ENCODE results near the gene DOCK2. TPM values are rescaled to one million over a fixed set of nuclear protein-coding genes. Genes with fewer than 3 reads are reported as not detected.

Gene DOCK2
- total RNA-seq, 1 experiment from 2014 or later, result 1.4 TPM

DNA sequence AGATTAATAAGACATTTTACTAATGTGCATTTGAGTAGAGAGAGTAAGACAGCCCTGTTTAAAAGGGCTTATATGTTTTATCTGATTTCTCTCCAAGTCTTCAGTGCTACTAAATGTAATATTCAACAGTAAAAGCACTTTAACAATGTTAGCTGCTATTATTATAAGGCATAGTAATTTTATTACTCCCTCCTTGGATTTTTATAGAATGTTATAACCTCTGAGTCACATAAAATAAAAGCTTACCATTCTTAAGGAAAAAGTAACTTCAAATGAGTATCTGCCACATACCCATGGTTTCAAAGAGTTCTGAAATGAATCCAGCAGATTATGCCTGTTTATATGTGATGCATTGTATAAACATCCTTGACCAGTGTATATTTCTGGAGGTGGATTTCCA is 34.5 kb upstream of the DOCK2 start:
- peak; percentile 44; the same call in 1 of the 2 replicates for ATAC-seq
- in situ Hi-C loops (cut with HindIII; ENCODE audit: low pct_unique_long_range_greater_than_20kb, low sequenced_read_pairs), result no loop called here
- peak overlapping the region; percentile 41; the same call in 1 of the 2 replicates for H3K27ac ChIP-seq (ENCODE audit: low read length)

DNA sequence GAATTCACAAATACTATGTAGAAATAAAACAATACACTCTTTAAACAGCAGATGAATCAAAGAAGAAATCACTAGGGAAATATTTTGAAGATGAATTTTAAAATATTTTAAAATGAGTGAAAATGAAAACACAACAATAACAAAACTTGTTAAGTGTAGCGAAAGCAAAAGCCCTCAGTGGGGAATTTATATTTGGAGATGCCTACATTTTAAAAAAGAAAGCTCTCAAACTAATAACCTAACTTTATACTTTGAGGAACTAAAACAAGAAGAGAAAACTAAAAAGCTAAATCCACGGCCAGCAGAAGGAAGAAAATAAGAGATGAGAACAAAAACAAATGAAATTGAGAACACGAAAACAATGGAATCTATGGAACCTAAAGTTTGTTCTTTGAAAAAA is 30.8 kb upstream of the DOCK2 start:
- peaks cover 17% of the 10 kb centered on the region for H3K36me3 ChIP-seq (ENCODE audit: control insufficient read depth, insufficient read depth, low read length)
- H3K27me3 ChIP-seq (ENCODE audit: control insufficient read depth, insufficient read depth, low read length), result no peaks in the 10 kb centered on the region
- H3K9me3 ChIP-seq (ENCODE audit: control insufficient read depth, insufficient read depth, low read depth, low read length), result peaks cover 5% of the 10 kb centered on the region; the same call in 1 of the 2 replicates
- no peak for DNase-seq (ENCODE audit: low read depth, low spot score)
- BruUV-seq (replicated peaks), result no TSS peak
- no peak for ATAC-seq
- intact Hi-C loops (cut with micrococcal nuclease; ENCODE audit: unreplicated experiment), result no loop called here
- CTCF ChIA-PET, result no interaction called here
- H3K4me3 ChIP-seq (ENCODE audit: low read depth in 2 of 2, low read length in 2 of 2), result no peak overlapping the region
- in situ Hi-C loops (cut with HindIII; ENCODE audit: low pct_unique_long_range_greater_than_20kb, low sequenced_read_pairs), result no loop called here
- H3K4me1 ChIP-seq (ENCODE audit: control insufficient read depth, insufficient read depth, low read length), result peaks cover 5% of the 10 kb centered on the region; the same call in 1 of the 2 replicates
- TF ChIP-seq TCF7L2 (IDR thresholded peaks at IDR 0.05; ENCODE audit: low read depth, low read length) (no peak), SIN3A (IDR thresholded peaks at IDR 0.05; ENCODE audit: borderline replicate concordance, insufficient read depth, low read depth, low read length) (no peak), POLR2AphosphoS5 (IDR thresholded peaks at IDR 0.05; ENCODE audit: low read depth, low read length) (no peak)
- TF ChIP-seq, protein P1, sequence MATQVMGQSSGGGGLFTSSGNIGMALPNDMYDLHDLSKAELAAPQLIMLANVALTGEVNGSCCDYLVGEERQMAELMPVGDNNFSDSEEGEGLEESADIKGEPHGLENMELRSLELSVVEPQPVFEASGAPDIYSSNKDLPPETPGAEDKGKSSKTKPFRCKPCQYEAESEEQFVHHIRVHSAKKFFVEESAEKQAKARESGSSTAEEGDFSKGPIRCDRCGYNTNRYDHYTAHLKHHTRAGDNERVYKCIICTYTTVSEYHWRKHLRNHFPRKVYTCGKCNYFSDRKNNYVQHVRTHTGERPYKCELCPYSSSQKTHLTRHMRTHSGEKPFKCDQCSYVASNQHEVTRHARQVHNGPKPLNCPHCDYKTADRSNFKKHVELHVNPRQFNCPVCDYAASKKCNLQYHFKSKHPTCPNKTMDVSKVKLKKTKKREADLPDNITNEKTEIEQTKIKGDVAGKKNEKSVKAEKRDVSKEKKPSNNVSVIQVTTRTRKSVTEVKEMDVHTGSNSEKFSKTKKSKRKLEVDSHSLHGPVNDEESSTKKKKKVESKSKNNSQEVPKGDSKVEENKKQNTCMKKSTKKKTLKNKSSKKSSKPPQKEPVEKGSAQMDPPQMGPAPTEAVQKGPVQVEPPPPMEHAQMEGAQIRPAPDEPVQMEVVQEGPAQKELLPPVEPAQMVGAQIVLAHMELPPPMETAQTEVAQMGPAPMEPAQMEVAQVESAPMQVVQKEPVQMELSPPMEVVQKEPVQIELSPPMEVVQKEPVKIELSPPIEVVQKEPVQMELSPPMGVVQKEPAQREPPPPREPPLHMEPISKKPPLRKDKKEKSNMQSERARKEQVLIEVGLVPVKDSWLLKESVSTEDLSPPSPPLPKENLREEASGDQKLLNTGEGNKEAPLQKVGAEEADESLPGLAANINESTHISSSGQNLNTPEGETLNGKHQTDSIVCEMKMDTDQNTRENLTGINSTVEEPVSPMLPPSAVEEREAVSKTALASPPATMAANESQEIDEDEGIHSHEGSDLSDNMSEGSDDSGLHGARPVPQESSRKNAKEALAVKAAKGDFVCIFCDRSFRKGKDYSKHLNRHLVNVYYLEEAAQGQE (IDR thresholded peaks at IDR 0.05; ENCODE audit: insufficient read depth in 1 of 2, low read depth in 2 of 2, low read length in 1 of 2), result no peak
- TF ChIP-seq, protein P2, sequence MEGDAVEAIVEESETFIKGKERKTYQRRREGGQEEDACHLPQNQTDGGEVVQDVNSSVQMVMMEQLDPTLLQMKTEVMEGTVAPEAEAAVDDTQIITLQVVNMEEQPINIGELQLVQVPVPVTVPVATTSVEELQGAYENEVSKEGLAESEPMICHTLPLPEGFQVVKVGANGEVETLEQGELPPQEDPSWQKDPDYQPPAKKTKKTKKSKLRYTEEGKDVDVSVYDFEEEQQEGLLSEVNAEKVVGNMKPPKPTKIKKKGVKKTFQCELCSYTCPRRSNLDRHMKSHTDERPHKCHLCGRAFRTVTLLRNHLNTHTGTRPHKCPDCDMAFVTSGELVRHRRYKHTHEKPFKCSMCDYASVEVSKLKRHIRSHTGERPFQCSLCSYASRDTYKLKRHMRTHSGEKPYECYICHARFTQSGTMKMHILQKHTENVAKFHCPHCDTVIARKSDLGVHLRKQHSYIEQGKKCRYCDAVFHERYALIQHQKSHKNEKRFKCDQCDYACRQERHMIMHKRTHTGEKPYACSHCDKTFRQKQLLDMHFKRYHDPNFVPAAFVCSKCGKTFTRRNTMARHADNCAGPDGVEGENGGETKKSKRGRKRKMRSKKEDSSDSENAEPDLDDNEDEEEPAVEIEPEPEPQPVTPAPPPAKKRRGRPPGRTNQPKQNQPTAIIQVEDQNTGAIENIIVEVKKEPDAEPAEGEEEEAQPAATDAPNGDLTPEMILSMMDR (IDR thresholded peaks at IDR 0.05), result no peak
- POLR2A ChIA-PET, result no interaction called here
- H3K27ac ChIP-seq (ENCODE audit: low read length), result no peak overlapping the region; the same call in 1 of the 2 replicates

More for the DNA sequence above, 34.5 kb upstream of the DOCK2 start:
- Histone ChIP-seq H3K27me3 (ENCODE audit: control insufficient read depth, insufficient read depth, low read length) (no peaks in the 10 kb centered on the region), H3K36me3 (ENCODE audit: control insufficient read depth, insufficient read depth, low read length) (peaks cover 45% of the 10 kb centered on the region), H3K9me3 (ENCODE audit: control insufficient read depth, insufficient read depth, low read depth, low read length) (no peaks in the 10 kb centered on the region), H3K4me3 (ENCODE audit: low read depth in 2 of 2, low read length in 2 of 2) (no peak overlapping the region), H3K4me1 (ENCODE audit: control insufficient read depth, insufficient read depth, low read length) (peaks cover 5% of the 10 kb centered on the region; the same call in 1 of the 2 replicates)
- peak; percentile 33; the same call in 1 of the 2 replicates for TF ChIP-seq TCF7L2 (IDR thresholded peaks at IDR 0.05; ENCODE audit: low read depth, low read length)
- TF ChIP-seq, protein P1 (IDR thresholded peaks at IDR 0.05; ENCODE audit: insufficient read depth in 1 of 2, low read depth in 2 of 2, low read length in 1 of 2), result no peak
- intact Hi-C loops (cut with micrococcal nuclease; ENCODE audit: unreplicated experiment), result no loop called here
- ChIA-PET CTCF (no interaction called here), POLR2A (no interaction called here)
- no TSS peak for BruUV-seq (replicated peaks)
- no peak for DNase-seq (ENCODE audit: low read depth, low spot score)
